HUES64 (cell line): ENCODE results near the gene UBE2E1.
"Not testable (repeated sequence)": the region's sequence is repeated elsewhere in the genome, so short reads cannot be mapped to it uniquely, and the experiment has no call there.

Experiments
- H3K27ac ChIP-seq: 2 replicates; pipeline ENCODE4 v1.7.0; 2013; ENCODE audit warnings: low read depth, low read length, inconsistent platforms
- H3K27me3 ChIP-seq: 2 replicates; pipeline ENCODE4 v1.6.1; 2013; ENCODE audit warnings: mild to moderate bottlenecking, low read length; ENCODE audit not compliant: insufficient read depth
- H3K36me3 ChIP-seq: 2 replicates; pipeline ENCODE4 v1.6.1; 2013; ENCODE audit warnings: mild to moderate bottlenecking, low read length; ENCODE audit not compliant: insufficient read depth
- H3K4me1 ChIP-seq: 2 replicates; pipeline ENCODE4 v1.6.1; 2013; ENCODE audit warnings: mild to moderate bottlenecking, low read length, moderate library complexity; ENCODE audit not compliant: insufficient read depth
- H3K4me3 ChIP-seq: 2 replicates; pipeline ENCODE4 v1.5.1; 2013; ENCODE audit warnings: mild to moderate bottlenecking, low read length, moderate library complexity
- H3K9ac ChIP-seq: 2 replicates; pipeline ENCODE4 v1.6.1; 2013; ENCODE audit warnings: mild to moderate bottlenecking, low read depth, low read length
- H3K9me3 ChIP-seq: 2 replicates; pipeline ENCODE4 v1.6.1; 2013; ENCODE audit warnings: low read depth, low read length; ENCODE audit not compliant: insufficient read depth
- WGBS: fragments of 150-250, 120-280 bp; methylation state at CpG from one replicate; pipeline ENCODE4 v1.1.7; 2013; ENCODE audit warnings: missing lambda C conversion rate; 5-methylcytosine and 5-hydroxymethylcytosine counted together

UBE2E1 gene

DNA sequence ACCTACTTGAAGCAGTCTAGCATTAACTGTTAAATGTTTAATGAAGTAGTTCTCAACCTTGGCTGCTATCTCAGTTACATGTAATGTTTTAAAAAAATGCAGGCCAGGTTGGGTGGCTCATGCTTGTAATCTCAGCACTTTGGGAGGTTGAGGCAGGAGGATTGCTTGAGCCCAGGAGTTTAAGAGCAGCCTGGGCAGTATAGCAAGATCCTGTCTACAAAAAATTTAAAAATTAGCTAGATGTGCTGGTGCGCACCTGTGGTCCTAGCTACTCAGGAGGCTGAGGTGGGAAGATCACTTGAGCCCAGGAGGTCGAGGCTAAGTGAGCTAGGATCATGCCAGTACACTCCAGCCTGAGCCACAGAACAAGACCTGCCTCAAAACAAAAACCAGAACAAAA lies 29.3 kb downstream of the UBE2E1 start:
- Histone ChIP-seq H3K4me3 (no peak overlapping the region), H3K9me3 (no peaks in the 10 kb centered on the region), H3K27ac (no peak overlapping the region), H3K27me3 (no peaks in the 10 kb centered on the region), H3K4me1 (peaks cover 14% of the 10 kb centered on the region), H3K36me3 (no peaks in the 10 kb centered on the region; the same call in 1 of the 2 replicates), H3K9ac (no peak overlapping the region)
- 94% methylated on average over 2 of the region's 2 CpGs for WGBS

DNA sequence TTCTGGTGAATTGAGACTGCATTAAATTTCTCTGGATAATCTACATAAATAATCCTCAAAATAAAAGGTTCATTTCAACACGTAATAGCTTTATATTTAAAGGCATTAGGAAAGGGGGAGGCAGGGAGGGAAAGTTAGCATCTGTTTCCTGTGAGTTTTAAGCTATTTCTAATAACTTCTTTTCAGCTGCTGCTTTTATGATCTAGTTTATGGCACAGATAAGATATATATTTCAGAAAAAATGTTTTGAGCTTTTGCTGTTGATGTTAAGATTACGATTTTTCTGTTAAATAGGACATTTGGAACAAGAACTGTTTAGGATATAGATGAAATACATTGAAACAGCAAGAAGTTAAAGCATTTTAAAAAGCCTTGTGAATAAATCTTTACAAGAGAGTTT lies 30.0 kb downstream of the UBE2E1 start:
- H3K36me3 ChIP-seq: no peaks in the 10 kb centered on the region; the same call in 1 of the 2 replicates
- no peak overlapping the region for H3K4me3 ChIP-seq
- H3K9me3 ChIP-seq: no peaks in the 10 kb centered on the region
- peaks cover 20% of the 10 kb centered on the region for H3K4me1 ChIP-seq
- H3K27me3 ChIP-seq: no peaks in the 10 kb centered on the region
- WGBS: 96% methylated on average over 2 of the region's 2 CpGs
- no peak overlapping the region for H3K27ac ChIP-seq
- H3K9ac ChIP-seq: no peak overlapping the region

DNA sequence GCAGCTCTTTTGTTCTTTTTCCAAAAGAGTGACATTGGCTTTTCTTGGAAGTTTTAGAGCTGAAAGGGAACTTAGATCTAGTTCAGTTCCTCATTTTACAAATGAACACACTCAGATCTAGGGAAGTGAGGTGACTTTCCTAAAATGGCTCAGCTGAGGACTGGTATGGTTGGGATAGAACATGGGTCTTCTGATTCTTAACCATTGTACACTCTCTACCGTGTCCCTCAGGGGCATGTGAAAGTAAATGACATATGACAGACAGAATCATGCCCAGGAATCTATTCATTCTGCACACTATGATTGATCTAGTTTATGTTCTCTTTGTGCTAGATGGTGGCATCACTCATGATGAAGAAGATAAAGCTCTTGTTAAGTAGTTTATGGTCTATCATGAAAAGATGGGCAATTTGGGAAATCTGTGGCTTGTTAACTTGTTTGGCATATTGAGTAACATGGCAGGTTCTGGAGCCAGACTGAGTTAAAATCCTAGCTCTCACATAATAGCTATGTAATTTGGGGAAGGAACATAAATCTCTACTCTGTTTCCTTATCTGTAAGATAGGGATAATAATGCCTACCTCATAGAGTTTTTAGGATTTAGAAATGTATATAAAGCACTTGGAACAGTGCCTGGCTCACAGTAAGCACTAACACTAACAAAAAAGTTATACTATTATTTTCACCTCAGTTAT lies 30.9 kb downstream of the UBE2E1 start:
- H3K9ac ChIP-seq: no peak overlapping the region
- H3K27me3 ChIP-seq: no peaks in the 10 kb centered on the region
- H3K36me3 ChIP-seq: no peaks in the 10 kb centered on the region; the same call in 1 of the 2 replicates
- no peaks in the 10 kb centered on the region for H3K9me3 ChIP-seq
- H3K27ac ChIP-seq: no peak overlapping the region
- peaks cover 20% of the 10 kb centered on the region for H3K4me1 ChIP-seq
- 88% methylated on average over 1 of the region's 1 CpG for WGBS
- no peak overlapping the region for H3K4me3 ChIP-seq

DNA sequence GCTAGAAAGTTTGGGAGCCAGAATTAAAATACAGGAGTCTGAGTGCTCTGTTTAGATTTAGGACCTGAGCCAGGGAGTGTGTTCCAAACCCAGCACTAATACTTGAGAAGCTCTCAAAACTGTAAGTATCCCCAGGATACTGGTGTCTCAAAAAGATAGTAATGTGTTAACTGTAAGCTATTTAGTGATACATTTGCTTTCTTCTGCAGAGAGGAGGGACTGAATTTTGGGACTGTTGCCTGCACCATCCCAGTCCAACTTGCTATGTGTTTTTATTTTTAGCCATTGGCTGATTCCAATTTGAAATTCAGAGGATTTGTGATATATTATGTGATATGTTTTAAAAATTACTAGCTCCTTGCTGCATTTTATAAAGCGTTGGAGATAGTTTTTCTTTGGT lies 31.5 kb downstream of the UBE2E1 start:
- H3K9me3 ChIP-seq: no peaks in the 10 kb centered on the region
- H3K4me3 ChIP-seq: no peak overlapping the region
- peaks cover 20% of the 10 kb centered on the region for H3K4me1 ChIP-seq
- H3K27ac ChIP-seq: no peak overlapping the region
- 97% methylated on average over 1 of the region's 1 CpG for WGBS
- H3K27me3 ChIP-seq: no peaks in the 10 kb centered on the region
- no peak overlapping the region for H3K9ac ChIP-seq
- H3K36me3 ChIP-seq: no peaks in the 10 kb centered on the region; the same call in 1 of the 2 replicates

DNA sequence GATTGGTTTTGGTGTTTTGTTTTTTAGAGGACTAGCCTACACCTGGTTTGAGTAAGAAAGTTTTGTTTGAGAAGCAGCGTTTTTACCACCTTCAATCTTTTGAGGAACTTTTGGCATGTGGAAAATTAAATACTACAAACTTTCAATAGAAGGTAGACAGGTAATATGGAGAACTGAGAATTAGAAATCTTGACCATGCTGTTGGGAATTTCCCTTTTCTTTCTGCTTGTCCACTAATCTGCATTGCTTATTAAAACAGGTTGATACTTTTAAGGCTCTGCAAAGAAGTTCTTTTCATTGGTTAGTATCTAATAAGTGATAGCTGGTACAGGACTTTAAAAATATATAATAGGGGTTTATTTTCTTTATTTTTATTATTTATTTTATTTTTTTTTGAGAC lies 31.9 kb downstream of the UBE2E1 start:
- no peak overlapping the region for H3K27ac ChIP-seq
- WGBS: 100% methylated on average over 1 of the region's 1 CpG

DNA sequence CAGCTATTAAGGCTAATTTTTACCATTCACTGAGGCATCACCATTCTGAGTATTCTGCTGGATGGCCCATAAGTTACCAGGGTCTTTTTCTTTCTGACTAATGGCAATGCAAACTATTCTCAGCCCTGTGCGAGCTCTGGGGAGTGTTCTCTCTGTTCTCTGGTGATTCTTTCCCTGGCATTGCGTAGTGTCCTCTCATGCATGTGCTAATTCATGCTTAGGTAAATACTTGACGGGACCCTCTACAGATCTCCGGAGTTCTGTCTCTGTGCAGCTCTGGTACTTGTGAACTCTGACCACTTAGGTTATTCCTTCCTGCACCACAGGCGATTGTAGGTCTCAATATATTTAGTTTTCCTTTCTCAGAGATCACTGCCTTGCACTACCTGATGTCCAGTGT lies 34.8 kb downstream of the UBE2E1 start:
- H3K4me3 ChIP-seq: no peak overlapping the region
- no peaks in the 10 kb centered on the region; the same call in 1 of the 2 replicates for H3K36me3 ChIP-seq
- no peak overlapping the region for H3K9ac ChIP-seq
- no peak overlapping the region for H3K27ac ChIP-seq
- H3K27me3 ChIP-seq: no peaks in the 10 kb centered on the region
- 69% methylated on average over 5 of the region's 5 CpGs for WGBS
- H3K9me3 ChIP-seq: no peaks in the 10 kb centered on the region
- peaks cover 21% of the 10 kb centered on the region for H3K4me1 ChIP-seq

More for the DNA sequence above, 31.9 kb downstream of the UBE2E1 start:
- Histone ChIP-seq H3K36me3 (no peaks in the 10 kb centered on the region; the same call in 1 of the 2 replicates), H3K9me3 (no peaks in the 10 kb centered on the region), H3K4me3 (no peak overlapping the region), H3K9ac (no peak overlapping the region), H3K4me1 (peaks cover 20% of the 10 kb centered on the region), H3K27me3 (no peaks in the 10 kb centered on the region)

DNA sequence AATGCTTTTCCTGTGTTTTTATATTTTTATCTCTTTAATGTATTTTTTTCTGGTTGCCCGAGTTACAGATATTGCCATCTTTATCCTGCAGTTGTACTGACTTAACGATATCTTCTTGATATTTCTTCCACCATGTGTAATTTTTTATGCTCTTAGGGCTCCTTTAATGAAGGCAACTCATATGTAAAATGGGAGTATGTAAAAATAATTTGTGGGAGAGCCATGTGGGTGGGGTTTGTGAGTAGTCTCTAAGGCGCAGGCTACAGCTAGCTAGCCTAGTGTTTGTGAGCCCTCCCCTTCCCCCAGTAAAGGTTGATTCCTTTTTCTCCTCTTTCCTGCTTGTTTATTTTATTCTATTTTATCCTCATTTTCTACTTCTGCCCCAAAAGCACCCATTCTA lies 38.1 kb downstream of the UBE2E1 start:
- H3K36me3 ChIP-seq: no peaks in the 10 kb centered on the region
- no peaks in the 10 kb centered on the region for H3K27me3 ChIP-seq
- H3K9me3 ChIP-seq: no peaks in the 10 kb centered on the region
- peaks cover 13% of the 10 kb centered on the region for H3K4me1 ChIP-seq
- H3K27ac ChIP-seq: no peak overlapping the region
- no peak overlapping the region for H3K9ac ChIP-seq
- no peak overlapping the region for H3K4me3 ChIP-seq
- 83% methylated on average over 3 of the region's 3 CpGs for WGBS

DNA sequence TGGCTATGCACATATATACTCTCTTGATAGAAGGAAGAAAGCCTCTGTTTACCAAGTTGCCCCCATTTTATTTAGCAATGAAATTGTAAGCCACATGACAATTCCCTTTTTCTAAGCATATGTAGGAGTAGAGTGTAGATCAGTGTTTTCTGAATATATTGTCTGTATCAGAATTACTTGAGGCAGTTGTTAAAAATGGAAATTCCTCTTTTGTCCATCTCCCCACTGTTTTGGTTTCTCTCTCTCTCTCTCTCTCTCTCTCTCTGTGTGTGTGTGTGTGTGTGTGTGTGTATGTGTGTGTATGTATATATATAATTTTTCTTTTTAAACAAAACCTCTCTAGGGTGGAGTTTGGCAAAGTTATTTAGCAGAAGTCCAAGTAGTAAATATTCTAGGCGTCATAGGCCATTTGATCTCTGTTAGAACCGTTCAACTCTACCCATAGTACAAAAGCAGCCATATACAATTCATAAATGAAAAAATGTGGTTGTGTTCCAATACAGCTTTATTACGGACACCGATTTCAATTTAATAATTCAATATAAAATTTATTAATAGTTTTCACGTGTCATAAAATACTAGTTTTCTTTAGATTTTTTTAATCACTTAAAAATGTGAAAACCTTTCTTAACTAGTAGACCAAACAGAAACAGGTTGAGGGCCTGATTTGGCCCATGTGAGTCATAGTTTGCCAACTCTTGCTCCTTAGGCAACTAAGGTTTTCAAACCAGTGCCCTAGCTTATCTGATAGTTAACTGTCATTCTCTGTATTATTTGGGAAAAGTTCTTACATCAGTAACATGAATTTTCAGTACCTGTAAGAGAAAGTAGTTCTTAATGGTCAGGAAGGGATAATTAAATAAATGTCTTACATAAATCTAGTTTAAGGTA lies 39.8 kb downstream of the UBE2E1 start:
- H3K9ac ChIP-seq: no peak overlapping the region
- no CpG with 5 or more reads among the region's 5 CpGs for WGBS

DNA sequence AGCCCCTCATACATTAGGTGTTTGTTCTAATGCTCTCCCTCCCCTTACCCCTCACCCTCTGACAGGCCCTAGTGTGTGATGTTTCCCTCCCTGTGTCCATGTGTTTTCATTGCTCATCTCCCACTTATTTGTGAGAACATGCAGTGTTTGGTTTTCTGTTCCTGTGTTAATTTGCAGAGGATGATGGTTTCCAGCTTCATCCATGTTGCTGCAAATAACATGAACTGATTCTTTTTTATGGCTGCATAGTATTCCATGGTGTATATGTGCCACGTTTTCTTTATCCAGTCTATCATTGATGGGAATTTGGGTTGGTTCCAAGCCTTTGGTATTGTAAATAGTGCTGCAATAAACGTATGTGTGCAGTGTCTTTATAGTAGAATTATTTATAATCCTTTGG lies 43.7 kb downstream of the UBE2E1 start:
- not testable (repeated sequence) for H3K27me3 ChIP-seq, H3K9ac ChIP-seq, H3K9me3 ChIP-seq, H3K4me1 ChIP-seq, H3K27ac ChIP-seq, H3K4me3 ChIP-seq, H3K36me3 ChIP-seq
- 97% methylated on average over 2 of the region's 2 CpGs for WGBS

More for the DNA sequence above, 39.8 kb downstream of the UBE2E1 start:
- no peak overlapping the region for H3K4me3 ChIP-seq
- no peaks in the 10 kb centered on the region for H3K36me3 ChIP-seq
- H3K4me1 ChIP-seq: peaks cover 4% of the 10 kb centered on the region
- H3K27ac ChIP-seq: no peak overlapping the region
- H3K27me3 ChIP-seq: no peaks in the 10 kb centered on the region
- H3K9me3 ChIP-seq: no peaks in the 10 kb centered on the region

DNA sequence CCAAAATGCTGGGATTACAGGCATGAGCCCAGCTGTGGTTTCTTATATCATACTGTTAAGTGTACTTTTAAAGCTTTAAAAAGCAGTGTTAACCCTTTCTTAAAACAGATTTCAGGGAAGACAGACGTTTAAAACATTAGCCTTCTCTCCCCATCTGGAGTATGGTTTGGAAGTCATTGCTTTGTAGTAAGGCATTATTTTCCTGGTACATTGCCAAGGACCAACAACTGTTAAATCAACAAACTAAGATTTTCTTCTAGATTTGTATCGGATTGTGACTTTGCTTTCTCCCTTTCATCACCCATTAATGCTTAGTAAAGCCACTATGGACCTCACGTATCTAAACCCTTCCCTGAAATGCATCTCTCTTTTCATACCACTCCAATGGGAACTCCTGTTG lies 50.5 kb downstream of the UBE2E1 start:
- Histone ChIP-seq H3K4me1 (peaks cover 13% of the 10 kb centered on the region), H3K27ac (no peak overlapping the region), H3K9me3 (no peaks in the 10 kb centered on the region), H3K4me3 (no peak overlapping the region), H3K9ac (no peak overlapping the region), H3K36me3 (0 out of 2 replicates have a peak, but pooled peaks cover 10% of the 10 kb centered on the region), H3K27me3 (no peaks in the 10 kb centered on the region)
- 81% methylated on average over 3 of the region's 3 CpGs for WGBS

DNA sequence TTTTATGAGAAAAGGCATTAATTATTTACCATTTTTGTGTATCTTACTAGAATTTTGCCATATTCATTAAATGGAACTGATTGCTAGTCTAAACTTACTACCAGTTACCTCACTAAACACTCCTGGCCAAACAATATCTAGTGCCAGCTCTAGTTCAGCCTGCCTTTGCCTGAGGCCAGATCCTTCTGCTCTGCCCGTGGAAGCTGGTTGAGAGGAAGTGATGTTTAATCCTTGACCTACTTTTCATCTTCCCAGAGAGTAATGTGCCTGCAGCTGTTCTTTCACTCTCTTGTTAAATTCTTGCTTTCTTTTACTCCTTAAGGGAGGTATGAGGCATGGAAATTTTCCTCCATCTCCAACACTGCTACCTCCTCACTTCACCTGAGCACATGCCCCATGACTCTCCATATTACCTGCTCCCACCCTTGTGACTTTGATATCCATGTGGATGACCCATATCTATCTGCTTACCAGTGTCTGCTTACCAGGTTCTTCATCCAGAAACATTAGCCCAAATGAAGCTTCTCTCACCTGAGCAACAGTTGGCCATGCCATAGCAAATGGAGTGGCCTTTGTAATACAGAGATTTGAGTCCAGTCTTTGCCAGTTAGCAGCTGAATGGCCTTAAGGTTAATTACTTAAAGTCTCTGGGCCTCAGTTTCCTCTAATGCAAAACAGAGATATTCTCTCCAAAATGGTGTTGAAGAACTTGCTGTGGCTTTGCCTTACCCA lies 53.4 kb downstream of the UBE2E1 start:
- H3K4me1 ChIP-seq: peaks cover 18% of the 10 kb centered on the region
- H3K27ac ChIP-seq: no peak overlapping the region
- H3K27me3 ChIP-seq: no peaks in the 10 kb centered on the region
- no peak overlapping the region for H3K9ac ChIP-seq
- H3K36me3 ChIP-seq: peaks cover 11% of the 10 kb centered on the region
- WGBS: 82% methylated on average over 1 of the region's 1 CpG
- H3K4me3 ChIP-seq: no peak overlapping the region
- H3K9me3 ChIP-seq: no peaks in the 10 kb centered on the region
